Astrocyte of the spinal cord (primary cell): Measurements from ENCODE around the gene DOCK9.

Experiments
- DNase-seq: peaks from one replicate; pipeline ENCODE4 v3.0.0; 2011; ENCODE audit warnings: low read depth, low spot score
- H3K4me3 ChIP-seq: 2 replicates; pipeline ENCODE4 v1.5.1; 2011; ENCODE audit warnings: low read depth, mild to moderate bottlenecking, low read length, moderate library complexity
- in situ Hi-C: cut with HindIII; loops from 2 replicates; pipeline ENCODE4 v1.10.0; 2017; ENCODE audit warnings: low sequenced_read_pairs
- TF ChIP-seq, protein P1 (sequence below): IDR thresholded peaks from 2 replicates; pipeline ENCODE4 v1.5.1; 2012; ENCODE audit warnings: low read depth, mild to moderate bottlenecking, low read length, inconsistent platforms

Gene DOCK9

DNA sequence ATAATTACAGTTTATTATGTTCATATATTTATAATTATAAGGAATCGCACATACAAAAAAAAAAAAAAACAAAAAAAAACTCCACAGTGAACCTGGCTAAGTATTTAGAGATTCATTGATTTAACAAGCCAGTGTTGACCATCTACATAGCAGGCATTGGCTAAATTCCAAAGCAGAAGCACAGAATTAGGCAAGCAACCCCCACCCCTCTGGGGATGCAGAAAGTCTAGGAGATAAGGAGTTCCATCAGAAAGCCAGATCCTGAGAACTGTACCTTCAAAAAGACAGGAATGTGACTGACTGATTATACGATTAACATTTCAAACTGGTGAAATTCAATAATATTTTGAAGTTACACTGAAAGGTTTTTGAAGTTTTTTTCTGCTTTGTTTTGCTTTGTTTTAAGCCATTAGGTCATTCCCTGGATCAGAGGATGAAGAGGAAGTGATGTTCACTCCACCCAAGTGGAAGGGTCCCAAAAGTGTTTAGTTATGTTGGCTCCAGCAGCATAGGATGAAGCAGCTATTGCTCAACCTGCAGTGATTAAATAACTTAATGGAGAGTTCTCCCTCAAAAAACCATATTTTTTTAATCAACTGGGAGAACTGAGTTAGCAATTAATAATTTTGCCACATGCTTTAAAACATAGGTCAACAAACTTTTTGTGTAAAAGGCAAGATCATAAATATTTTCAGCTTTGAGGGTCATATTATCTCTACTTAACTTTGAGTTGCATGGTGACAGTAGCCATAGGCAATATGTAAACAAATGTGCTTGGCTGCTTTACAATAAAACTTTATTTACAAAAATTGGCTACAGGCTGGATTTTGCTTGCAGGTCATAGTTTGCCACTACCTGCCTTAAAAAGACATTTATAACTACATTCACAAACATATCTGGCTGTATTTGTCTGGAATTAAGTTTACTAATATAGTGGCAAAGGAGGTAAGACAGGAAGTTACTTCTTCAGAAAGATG is 49.6 kb downstream of the DOCK9 start:
- in situ Hi-C loops = no loop called here
- no peak overlapping the region for H3K4me3 ChIP-seq
- DNase-seq = peak; percentile 55
- TF ChIP-seq, protein P1, sequence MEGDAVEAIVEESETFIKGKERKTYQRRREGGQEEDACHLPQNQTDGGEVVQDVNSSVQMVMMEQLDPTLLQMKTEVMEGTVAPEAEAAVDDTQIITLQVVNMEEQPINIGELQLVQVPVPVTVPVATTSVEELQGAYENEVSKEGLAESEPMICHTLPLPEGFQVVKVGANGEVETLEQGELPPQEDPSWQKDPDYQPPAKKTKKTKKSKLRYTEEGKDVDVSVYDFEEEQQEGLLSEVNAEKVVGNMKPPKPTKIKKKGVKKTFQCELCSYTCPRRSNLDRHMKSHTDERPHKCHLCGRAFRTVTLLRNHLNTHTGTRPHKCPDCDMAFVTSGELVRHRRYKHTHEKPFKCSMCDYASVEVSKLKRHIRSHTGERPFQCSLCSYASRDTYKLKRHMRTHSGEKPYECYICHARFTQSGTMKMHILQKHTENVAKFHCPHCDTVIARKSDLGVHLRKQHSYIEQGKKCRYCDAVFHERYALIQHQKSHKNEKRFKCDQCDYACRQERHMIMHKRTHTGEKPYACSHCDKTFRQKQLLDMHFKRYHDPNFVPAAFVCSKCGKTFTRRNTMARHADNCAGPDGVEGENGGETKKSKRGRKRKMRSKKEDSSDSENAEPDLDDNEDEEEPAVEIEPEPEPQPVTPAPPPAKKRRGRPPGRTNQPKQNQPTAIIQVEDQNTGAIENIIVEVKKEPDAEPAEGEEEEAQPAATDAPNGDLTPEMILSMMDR = no peak

DNA sequence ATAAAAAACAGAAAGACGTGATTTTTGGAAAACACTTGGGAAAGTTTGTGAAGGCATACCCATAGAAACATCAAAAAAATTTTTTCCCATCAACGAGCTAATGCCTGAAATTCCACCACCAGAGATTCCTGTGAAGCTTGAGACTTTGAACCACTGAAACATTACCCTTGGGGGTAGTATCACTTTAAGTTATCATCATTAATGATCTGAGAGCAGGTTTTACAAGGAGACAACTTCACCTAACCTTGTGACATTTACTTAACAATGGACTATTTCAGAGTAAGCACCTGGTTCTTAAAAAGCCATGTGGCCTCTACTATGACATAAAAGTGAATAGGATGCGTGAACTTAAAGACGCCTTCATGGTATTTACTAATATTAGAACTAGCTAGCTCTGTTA is 51.9 kb downstream of the DOCK9 start:
- TF ChIP-seq, protein P1 = no peak
- in situ Hi-C loops = no loop called here
- no peak overlapping the region for H3K4me3 ChIP-seq
- no peak for DNase-seq

DNA sequence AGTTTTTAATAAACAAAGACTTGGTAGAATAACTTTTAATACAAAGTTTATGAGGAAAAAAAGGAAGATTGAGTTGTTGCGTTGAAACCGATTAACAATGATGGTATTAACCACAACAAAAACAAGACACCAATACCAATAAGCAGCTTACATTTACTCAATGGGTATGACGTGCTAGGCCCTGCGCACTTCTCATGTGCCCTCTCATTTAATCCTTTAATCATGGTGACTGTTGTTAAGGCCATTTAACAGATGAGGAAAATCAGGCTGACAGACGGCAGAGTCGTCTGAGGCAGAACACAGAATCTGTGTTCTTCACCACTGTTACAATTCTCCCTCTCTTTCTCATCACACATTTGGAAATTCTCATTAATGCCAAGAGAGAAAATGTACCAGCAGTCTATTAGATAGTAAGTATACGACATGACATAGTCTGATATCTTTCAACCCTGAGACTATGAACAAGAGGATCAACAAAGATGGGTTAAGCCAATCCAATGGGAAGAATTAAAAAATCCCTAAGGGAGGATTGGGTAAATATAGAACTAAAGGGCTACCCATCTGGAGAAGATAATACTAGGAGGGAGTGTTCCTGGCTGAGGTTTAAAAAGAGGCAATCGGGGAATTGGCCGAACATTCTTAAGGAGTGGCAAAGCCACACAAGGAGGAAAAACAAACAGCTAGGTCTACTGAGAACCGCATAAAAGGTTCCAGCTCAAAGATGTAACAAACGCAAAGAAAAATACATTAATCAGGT is 54.0 kb downstream of the DOCK9 start:
- in situ Hi-C loops = no loop called here
- no peak for DNase-seq
- no peak overlapping the region for H3K4me3 ChIP-seq
- TF ChIP-seq, protein P1 = no peak

DNA sequence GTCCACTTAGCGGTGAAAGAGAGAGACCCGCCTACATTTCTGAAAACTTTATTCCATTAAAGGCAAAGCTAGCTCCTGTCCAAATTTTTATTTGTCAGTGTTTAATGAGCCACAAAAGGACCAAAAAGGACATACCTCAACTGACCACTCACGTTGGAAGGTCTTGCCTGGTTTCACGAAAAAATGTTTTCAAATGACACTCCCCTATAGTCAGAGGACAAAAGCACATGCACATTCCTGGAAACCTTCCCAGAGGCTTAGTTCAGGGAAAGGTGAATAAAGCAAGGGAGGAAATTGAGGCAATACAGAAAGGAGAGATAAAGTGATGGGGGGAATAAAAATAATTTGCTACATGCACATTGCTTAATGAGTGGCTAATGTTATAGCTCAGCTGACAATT is 55.6 kb downstream of the DOCK9 start:
- TF ChIP-seq, protein P1 = no peak
- DNase-seq = no peak
- in situ Hi-C loops = no loop called here
- no peak overlapping the region for H3K4me3 ChIP-seq

DNA sequence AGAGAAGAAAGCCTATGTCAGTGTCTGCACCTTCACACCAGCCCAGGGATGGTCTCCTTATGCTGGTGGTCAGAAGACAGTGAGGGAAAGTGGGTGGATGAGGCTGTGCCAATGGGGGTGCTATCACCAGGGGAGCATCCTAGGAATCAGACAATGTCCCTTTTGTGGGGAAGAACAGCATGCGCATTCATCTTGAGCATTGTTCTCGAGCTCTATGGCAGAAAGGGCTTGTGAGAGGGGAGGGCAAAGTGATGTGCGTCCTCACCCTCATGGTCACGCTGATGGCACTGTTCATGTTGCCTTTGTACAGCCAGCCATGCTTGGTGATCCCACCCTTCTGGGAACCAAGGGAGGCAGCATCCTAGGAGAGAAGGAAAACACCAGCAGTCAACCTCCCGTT is 56.1 kb downstream of the DOCK9 start:
- DNase-seq = no peak
- TF ChIP-seq, protein P1 = no peak
- no peak overlapping the region for H3K4me3 ChIP-seq
- in situ Hi-C loops = no loop called here

DNA sequence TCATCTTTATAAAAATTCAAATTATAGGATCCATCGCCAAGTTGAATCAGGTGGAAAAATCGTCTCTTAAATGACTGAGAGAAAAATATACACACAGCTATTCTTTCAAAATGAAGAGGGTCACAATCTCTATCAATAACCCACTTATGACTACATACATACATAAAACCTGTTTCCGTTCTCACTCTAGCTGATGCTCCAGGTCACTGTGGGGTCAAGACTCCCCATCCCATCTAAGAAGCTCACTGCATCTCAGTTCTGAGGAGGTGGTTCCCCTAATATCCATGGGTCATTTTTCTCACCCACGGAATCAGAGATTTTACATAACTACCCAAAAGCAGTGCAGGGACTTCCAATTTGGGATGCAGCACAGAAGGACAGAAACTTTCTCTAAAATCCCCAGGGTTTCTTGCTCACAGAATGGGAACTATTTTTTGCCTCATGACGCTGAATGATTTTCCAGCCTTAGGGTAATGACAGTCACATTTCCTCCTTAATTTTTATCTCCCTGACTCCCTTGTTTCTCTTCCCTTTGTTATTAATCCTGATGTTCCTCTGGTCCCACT is 56.8 kb downstream of the DOCK9 start:
- DNase-seq = no peak
- in situ Hi-C loops = no loop called here
- no peak overlapping the region for H3K4me3 ChIP-seq
- TF ChIP-seq, protein P1 = no peak
